Large intestine (tissue), 3 donors: ENCODE measurements around the gene TGFA. TPM values are rescaled to one million over a fixed set of nuclear protein-coding genes. Genes with fewer than 3 reads are reported as not detected.
A peak's percentile ranks its signal among the peaks of the same experiment; 100 is the strongest.

ENCODE experiments used
- DNase-seq, 2 donors: peaks; one replicate each; pipeline versions ENCODE4 v3.0.0 to v3.0.0-alpha.2; 2013
- H3K27ac ChIP-seq: one replicate; pipeline ENCODE4 v1.5.1; 2013; ENCODE audit warnings: low read length
- H3K27me3 ChIP-seq: 2 replicates; pipeline ENCODE4 v1.6.1; 2013; ENCODE audit warnings: low read length; ENCODE audit not compliant: control insufficient read depth, insufficient read depth
- H3K36me3 ChIP-seq: 2 replicates; pipeline ENCODE4 v1.6.1; 2013; ENCODE audit warnings: low read length; ENCODE audit not compliant: control insufficient read depth, insufficient read depth
- H3K4me1 ChIP-seq: one replicate; pipeline ENCODE4 v1.6.1; 2013; ENCODE audit warnings: low read length; ENCODE audit not compliant: control insufficient read depth, insufficient read depth
- H3K4me3 ChIP-seq: one replicate; pipeline ENCODE4 v1.5.1; 2013; ENCODE audit warnings: low read length
- H3K9me3 ChIP-seq: one replicate; pipeline ENCODE4 v1.6.1; 2013; ENCODE audit warnings: mild to moderate bottlenecking, low read depth, low read length, moderate library complexity; ENCODE audit not compliant: control insufficient read depth
- WGBS: methylation state at CpG from one replicate; pipeline ENCODE4 v1.1.5; 2013; ENCODE audit warnings: low lambda C conversion rate; ENCODE audit not compliant: insufficient coverage; 5-methylcytosine and 5-hydroxymethylcytosine counted together
- polyA plus RNA-seq: library from polyadenylated mRNA; unstranded; fragments of 120-200 nt; gene quantifications from one replicate; pipeline ENCODE4 v1.2.1, GENCODE V29; 2013

The TGFA gene
- polyA plus RNA-seq, 1 donor: 8.4 TPM

- WGBS: 60% methylated on average over 1 of the region's 8 CpGs
- no peak overlapping the region for H3K4me3 ChIP-seq
- H3K4me1 ChIP-seq: no peaks in the 10 kb centered on the region
- no peaks in the 10 kb centered on the region for H3K9me3 ChIP-seq
- no peak for DNase-seq
- no peaks in the 10 kb centered on the region for H3K27me3 ChIP-seq
- H3K36me3 ChIP-seq: no peaks in the 10 kb centered on the region
- H3K27ac ChIP-seq: no peak overlapping the region
Observed at GRCh38 chr2:70541481-70542020, 12.1 kb downstream of the TGFA start.

GRCh38 chr2:70537840-70538239, 15.8 kb downstream of the TGFA start:
- H3K36me3 ChIP-seq: no peaks in the 10 kb centered on the region
- no peaks in the 10 kb centered on the region for H3K9me3 ChIP-seq
- H3K27ac ChIP-seq: no peak overlapping the region
- H3K4me3 ChIP-seq: no peak overlapping the region
- no peaks in the 10 kb centered on the region for H3K4me1 ChIP-seq
- no peaks in the 10 kb centered on the region for H3K27me3 ChIP-seq
- no CpG with 5 or more reads among the region's 1 CpG for WGBS
- DNase-seq: no peak

DNA sequence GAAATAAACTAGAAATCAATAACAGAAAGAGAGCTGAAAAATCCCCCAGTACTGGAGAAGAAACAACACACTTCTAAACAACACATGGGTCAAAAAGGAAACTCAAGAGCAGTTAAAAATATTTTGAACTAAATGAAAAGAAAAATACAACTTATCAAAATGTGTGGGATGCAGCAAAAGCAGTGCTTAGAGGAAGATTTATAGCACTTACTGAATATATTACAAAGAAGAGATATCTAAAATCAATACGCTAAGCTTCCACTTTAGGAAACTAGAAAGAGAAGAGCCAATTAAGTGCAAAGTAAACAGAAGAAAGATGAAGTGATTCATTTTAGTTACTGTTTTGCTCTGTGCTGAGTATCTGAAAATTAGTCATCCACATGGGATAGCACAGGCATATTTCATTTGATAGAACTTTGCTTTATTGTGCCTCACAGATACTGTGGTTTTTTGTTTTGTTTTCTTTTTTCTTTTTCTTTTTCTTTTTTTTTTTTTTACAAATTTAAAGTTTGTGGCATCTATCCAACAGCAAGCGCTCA, 17.0 kb downstream of the TGFA start:
- H3K27me3 ChIP-seq: no peaks in the 10 kb centered on the region
- 100% methylated on average over 1 of the region's 2 CpGs for WGBS

GRCh38 chr2:70535573-70535972, 18.1 kb downstream of the TGFA start:
- no peaks in the 10 kb centered on the region for H3K27me3 ChIP-seq
- H3K36me3 ChIP-seq: no peaks in the 10 kb centered on the region
- H3K27ac ChIP-seq: no peak overlapping the region
- no peaks in the 10 kb centered on the region for H3K4me1 ChIP-seq
- no peak for DNase-seq
- H3K4me3 ChIP-seq: no peak overlapping the region
- H3K9me3 ChIP-seq: no peaks in the 10 kb centered on the region
- WGBS: 57% methylated on average over 1 of the region's 2 CpGs

More for the DNA sequence above, 17.0 kb downstream of the TGFA start:
- H3K27ac ChIP-seq: no peak overlapping the region
- no peaks in the 10 kb centered on the region for H3K4me1 ChIP-seq
- no peak overlapping the region for H3K4me3 ChIP-seq
- H3K9me3 ChIP-seq: no peaks in the 10 kb centered on the region
- no peak for DNase-seq
- no peaks in the 10 kb centered on the region for H3K36me3 ChIP-seq

DNA sequence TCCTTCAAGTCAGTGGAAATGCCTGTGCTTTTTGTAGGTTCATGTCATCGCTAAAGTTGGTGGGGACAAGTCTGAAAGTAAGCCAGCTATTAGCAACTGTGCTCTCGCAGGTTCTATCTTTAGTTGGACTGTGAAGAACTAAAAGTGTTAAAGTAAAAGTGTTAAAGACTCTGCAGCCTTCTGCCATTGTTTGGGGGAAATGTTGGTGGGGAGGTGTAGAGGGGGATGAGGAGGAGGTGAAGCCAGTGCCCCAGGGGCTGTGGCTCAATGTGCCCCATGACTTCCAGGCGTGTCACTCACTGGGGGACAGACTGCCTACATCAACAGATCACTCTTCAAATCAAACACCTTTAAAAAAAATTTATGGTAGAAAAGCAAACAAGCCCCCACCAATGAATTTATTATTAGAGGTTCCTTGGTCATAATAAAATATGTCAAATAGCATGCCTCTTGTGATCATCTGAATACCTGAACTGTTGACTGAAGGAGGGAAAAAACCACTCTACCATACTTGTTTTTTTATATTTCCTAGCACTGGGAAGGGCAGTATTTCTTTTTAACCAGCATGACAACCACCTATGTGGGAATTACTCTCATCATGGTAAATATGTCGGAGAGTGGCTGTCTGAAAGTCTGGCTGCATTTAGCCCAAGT, 19.3 kb downstream of the TGFA start:
- H3K27ac ChIP-seq: no peak overlapping the region
- no peaks in the 10 kb centered on the region for H3K36me3 ChIP-seq
- peaks cover 9% of the 10 kb centered on the region for H3K4me1 ChIP-seq
- DNase-seq: no peak
- H3K9me3 ChIP-seq: no peaks in the 10 kb centered on the region
- no peaks in the 10 kb centered on the region for H3K27me3 ChIP-seq
- WGBS: no CpG with 5 or more reads among the region's 4 CpGs
- no peak overlapping the region for H3K4me3 ChIP-seq

DNA sequence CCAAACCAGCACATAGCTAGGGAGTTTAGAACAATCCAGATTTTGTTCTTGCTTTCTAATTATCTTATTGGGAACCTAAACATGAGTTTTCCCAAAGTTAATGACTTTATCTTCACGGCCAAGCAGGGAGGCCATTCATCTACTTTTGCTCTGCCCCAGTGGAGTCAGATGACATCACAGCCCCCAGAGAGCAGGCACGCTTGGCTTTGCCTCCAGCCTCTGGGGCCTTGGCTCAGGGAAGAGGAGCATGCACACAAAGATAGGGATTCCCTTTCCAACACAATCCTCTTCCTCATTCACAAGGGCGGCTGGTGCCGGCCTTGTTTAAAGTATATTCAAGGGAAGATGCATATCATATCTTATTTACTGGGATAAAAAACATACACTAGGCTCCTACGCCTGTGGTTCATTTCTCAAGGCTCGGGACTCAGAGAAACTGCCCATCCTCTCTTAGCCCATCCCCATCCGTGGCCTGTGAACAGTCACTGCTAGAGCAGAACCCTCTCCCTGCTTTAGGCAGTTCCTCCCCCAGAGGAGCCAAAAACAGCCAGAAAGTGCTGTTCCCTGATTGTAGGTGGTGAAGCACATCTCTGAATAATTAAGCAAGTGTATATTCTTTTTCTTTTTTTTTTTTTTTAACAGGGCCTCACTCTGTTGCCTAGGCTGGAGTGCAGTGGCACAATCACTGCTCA, 21.2 kb downstream of the TGFA start:
- H3K27ac ChIP-seq: no peak overlapping the region
- 20% methylated on average over 1 of the region's 7 CpGs for whole genome bisulfite sequencing
- H3K27me3 ChIP-seq: no peaks in the 10 kb centered on the region

GRCh38 chr2:70531419-70532086, 22.1 kb downstream of the TGFA start:
- peaks cover 15% of the 10 kb centered on the region for H3K4me1 ChIP-seq
- WGBS: 100% methylated on average over 1 of the region's 3 CpGs
- no peak overlapping the region for H3K4me3 ChIP-seq
- H3K9me3 ChIP-seq: no peaks in the 10 kb centered on the region
- H3K27me3 ChIP-seq: no peaks in the 10 kb centered on the region
- H3K36me3 ChIP-seq: no peaks in the 10 kb centered on the region
- H3K27ac ChIP-seq: no peak overlapping the region
- no peak for DNase-seq

More for the DNA sequence above, 21.2 kb downstream of the TGFA start:
- H3K36me3 ChIP-seq: no peaks in the 10 kb centered on the region
- no peaks in the 10 kb centered on the region for H3K9me3 ChIP-seq
- no peak overlapping the region for H3K4me3 ChIP-seq
- peaks cover 15% of the 10 kb centered on the region for H3K4me1 ChIP-seq
- DNase-seq: no peak

GRCh38 chr2:70529610-70530009, 24.0 kb downstream of the TGFA start:
- Histone ChIP-seq H3K4me1 (peaks cover 18% of the 10 kb centered on the region), H3K27ac (peak overlapping the region; percentile 19), H3K9me3 (no peaks in the 10 kb centered on the region), H3K4me3 (no peak overlapping the region), H3K36me3 (no peaks in the 10 kb centered on the region), H3K27me3 (no peaks in the 10 kb centered on the region)
- no CpG with 5 or more reads among the region's 2 CpGs for WGBS
- DNase-seq: peak; percentile 64 to 80

- Histone ChIP-seq H3K36me3 (no peaks in the 10 kb centered on the region), H3K27ac (peak overlapping the region; percentile 6), H3K4me3 (no peak overlapping the region), H3K27me3 (no peaks in the 10 kb centered on the region), H3K4me1 (peaks cover 25% of the 10 kb centered on the region), H3K9me3 (no peaks in the 10 kb centered on the region)
- WGBS: no CpG with 5 or more reads among the region's 3 CpGs
- DNase-seq: peak; percentile 29 to 69
Observed at GRCh38 chr2:70528929-70529328, 24.7 kb downstream of the TGFA start.

GRCh38 chr2:70528276-70528675, 25.4 kb downstream of the TGFA start:
- Histone ChIP-seq H3K4me1 (peaks cover 27% of the 10 kb centered on the region), H3K4me3 (no peak overlapping the region), H3K27me3 (no peaks in the 10 kb centered on the region), H3K27ac (no peak overlapping the region), H3K9me3 (no peaks in the 10 kb centered on the region), H3K36me3 (no peaks in the 10 kb centered on the region)
- no CpG with 5 or more reads among the region's 7 CpGs for WGBS
- no peak for DNase-seq
